Stimulated activated memory B cell treated with anti-CD40 and anti-IgM and Interleukin-4, amounts not matched to agents 10 μg/mL and 1 μg/mL and 100 μg/mL, for 72 hours (primary cell): ENCODE measurements around the gene TOR2A.
A peak's percentile ranks its signal among the peaks of the same experiment; 100 is the strongest.

ENCODE experiments used
- ATAC-seq: fragments of 150-1000 bp; cut with Tn5 transposase; 2 replicates; pipeline ENCODE4 v1.10.0; 2021
- H3K27ac Mint-ChIP-seq: one replicate; pipeline ENCODE4 v1.8.0; 2022; ENCODE audit warnings: mild to moderate bottlenecking, mixed read lengths
- H3K27me3 Mint-ChIP-seq: one replicate; pipeline ENCODE4 v1.8.0; 2022; ENCODE audit warnings: mixed read lengths
- H3K36me3 Mint-ChIP-seq: one replicate; pipeline ENCODE4 v1.8.0; 2022; ENCODE audit warnings: mixed read lengths
- H3K4me1 Mint-ChIP-seq: one replicate; pipeline ENCODE4 v1.8.0; 2022; ENCODE audit warnings: mixed read lengths
- H3K4me3 Mint-ChIP-seq: one replicate; pipeline ENCODE4 v1.8.0; 2022; ENCODE audit warnings: mild to moderate bottlenecking, moderate library complexity, mixed read lengths
- H3K9me3 Mint-ChIP-seq: one replicate; pipeline ENCODE4 v1.8.0; 2022; ENCODE audit warnings: mixed read lengths

Gene TOR2A

DNA sequence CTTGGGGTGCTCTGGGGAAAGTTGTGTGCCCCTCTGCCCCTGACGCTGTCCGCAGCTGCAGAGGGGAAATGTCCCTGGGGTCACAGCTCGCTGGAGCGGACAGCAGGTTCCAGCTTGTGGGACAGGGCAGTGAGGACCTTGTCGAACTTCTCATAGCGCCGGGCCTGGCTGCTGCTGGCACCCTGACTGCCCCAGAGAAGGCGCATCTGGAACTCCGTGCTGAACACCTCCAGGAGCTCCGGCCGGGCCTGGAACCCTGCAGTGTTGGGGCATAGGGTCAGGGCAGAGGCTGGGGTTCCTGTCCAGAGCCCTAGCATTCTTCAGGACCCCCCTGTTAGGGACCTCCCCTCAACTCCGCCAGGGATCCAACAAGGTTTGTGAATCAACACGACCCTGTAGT is 3.6 kb upstream of the TOR2A start:
- no peak overlapping the region for H3K4me3 Mint-ChIP-seq
- H3K36me3 Mint-ChIP-seq = peaks cover 33% of the 10 kb centered on the region
- no peak for ATAC-seq
- no peaks in the 10 kb centered on the region for H3K9me3 Mint-ChIP-seq
- no peak overlapping the region for H3K27ac Mint-ChIP-seq
- H3K4me1 Mint-ChIP-seq = peaks cover 8% of the 10 kb centered on the region
- H3K27me3 Mint-ChIP-seq = no peaks in the 10 kb centered on the region

DNA sequence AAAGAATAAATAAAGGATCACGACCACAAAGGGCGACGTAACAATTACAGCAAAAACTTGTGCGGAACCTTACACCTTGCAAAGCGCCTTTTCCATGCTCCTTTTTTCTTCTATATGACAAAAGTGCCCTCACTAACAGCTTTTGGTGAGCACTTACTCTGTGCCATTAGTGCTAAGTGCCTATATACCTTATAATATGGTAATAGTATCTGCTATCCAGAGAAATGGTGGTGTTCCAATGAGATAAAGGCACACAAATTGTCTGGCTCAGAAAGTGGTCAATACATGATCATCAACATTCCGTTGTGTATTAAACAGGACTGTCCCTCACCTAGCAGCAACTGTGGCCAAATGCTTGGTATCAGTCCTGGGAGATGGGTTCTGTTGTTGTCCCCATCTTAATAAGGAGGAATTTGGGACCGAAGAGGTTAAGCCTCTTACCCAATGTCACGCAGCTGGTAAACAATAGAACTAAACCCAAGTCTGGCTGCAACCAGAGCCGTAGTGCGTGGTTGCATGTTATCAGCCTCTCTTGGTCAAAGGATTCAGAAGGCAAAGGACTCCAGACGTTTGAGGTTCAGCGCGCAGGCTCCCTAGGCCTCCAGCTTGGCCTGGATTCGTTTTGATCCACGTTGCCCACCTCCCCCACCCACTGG is 564 bp upstream of the TOR2A start:
- Mint-ChIP-seq H3K36me3 (peaks cover 27% of the 10 kb centered on the region), H3K27ac (peak overlapping the region; percentile 20), H3K4me3 (peak overlapping the region; percentile 77), H3K9me3 (no peaks in the 10 kb centered on the region), H3K4me1 (peaks cover 11% of the 10 kb centered on the region), H3K27me3 (no peaks in the 10 kb centered on the region)
- ATAC-seq = no peak

DNA sequence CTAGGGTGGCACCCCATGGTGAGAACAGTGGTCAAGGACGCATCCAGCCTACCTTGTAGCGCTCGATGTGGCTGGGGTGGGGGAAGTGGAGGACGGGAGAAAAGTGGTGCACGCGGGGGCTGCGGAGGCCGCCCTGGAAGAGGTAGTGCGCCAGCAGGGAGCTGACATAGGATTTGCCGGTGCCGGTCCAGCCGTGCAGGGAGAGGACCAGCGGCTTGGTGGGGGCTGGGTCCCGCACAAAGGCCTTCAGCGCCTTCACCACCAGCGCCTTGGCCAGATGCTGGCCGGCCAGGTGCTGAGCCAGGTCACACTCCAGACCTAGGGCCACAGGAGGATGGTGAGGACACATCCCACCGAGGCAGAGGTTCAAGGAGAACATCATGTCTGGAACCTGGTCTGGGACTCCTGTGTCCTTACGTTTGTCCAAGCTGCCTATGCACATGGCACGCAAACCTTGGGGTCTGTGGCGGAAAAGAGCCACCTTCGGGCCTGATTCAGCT is 797 bp downstream of the TOR2A start:
- peaks cover 23% of the 10 kb centered on the region for H3K36me3 Mint-ChIP-seq
- peak overlapping the region; percentile 77 for H3K4me3 Mint-ChIP-seq
- peak overlapping the region; percentile 20 for H3K27ac Mint-ChIP-seq
- no peak for ATAC-seq
- no peaks in the 10 kb centered on the region for H3K27me3 Mint-ChIP-seq
- H3K4me1 Mint-ChIP-seq = peaks cover 11% of the 10 kb centered on the region
- H3K9me3 Mint-ChIP-seq = no peaks in the 10 kb centered on the region

DNA sequence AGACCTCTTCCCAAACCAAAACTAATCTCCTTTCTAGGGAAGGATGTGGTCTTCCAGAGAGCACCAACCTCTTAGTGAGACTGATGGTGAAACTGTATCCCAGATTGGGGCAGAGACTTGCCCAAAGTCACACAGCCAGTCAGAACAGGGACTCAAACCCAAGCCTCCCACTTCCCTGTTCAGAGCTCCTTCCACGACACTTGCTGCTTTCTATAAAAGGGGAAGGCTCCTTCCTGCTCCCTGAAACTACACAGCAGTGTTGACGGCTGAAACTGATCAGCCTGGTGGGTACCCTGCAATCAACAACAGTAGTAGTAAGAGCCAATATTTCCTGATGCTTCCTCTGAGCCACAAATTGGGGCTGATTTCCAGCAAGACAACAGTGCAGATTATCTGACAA is 1.5 kb downstream of the TOR2A start:
- H3K36me3 Mint-ChIP-seq = peaks cover 17% of the 10 kb centered on the region
- H3K9me3 Mint-ChIP-seq = no peaks in the 10 kb centered on the region
- H3K27ac Mint-ChIP-seq = peak overlapping the region; percentile 20
- no peak for ATAC-seq
- H3K4me1 Mint-ChIP-seq = peaks cover 11% of the 10 kb centered on the region
- peak overlapping the region; percentile 63 for H3K4me3 Mint-ChIP-seq
- no peaks in the 10 kb centered on the region for H3K27me3 Mint-ChIP-seq

DNA sequence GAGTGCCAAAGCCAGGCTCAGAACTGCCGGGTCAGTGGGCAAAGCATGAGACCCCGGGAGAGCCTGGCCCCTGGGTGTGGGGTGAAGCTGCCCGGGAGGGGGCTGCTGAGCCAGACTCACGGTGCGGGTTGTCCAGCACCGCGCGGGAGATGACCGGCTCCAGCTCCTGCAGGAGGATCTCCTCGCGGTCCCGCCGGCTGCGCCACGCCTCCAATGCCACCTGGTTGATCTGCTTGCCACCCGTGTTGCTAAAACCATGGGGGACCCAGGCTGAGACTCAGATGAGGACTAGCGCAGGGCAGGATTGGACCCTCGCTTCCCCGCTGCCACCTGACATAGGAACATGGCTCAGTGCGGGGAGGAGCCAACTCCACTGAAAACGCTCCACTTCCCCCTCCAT is 2.6 kb downstream of the TOR2A start:
- no peak for ATAC-seq
- Mint-ChIP-seq H3K9me3 (no peaks in the 10 kb centered on the region), H3K27me3 (no peaks in the 10 kb centered on the region), H3K27ac (no peak overlapping the region), H3K4me1 (peaks cover 11% of the 10 kb centered on the region), H3K4me3 (no peak overlapping the region), H3K36me3 (peaks cover 8% of the 10 kb centered on the region)

DNA sequence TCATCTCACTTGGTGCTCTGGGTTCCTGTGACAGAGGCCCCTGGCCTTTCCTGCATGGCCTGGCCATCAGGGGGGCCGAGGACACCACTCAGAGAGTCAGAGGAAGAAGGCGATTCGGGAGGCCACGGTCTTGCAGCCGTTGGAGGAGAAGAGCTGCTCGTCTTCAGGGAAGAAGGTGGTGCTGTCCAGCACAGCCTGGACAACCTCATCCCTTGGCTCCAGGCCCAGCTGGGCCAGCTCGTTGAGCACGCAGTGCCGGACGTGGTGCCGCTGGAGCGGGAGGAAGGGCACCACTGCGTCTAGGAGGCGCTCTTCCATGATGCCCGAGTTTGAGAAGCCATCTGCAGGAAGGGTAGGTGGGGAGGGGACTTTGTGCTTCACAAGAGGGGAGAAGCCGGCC is 3.2 kb downstream of the TOR2A start:
- no peaks in the 10 kb centered on the region for H3K27me3 Mint-ChIP-seq
- H3K4me3 Mint-ChIP-seq = no peak overlapping the region
- peaks cover 8% of the 10 kb centered on the region for H3K36me3 Mint-ChIP-seq
- no peaks in the 10 kb centered on the region for H3K9me3 Mint-ChIP-seq
- peaks cover 11% of the 10 kb centered on the region for H3K4me1 Mint-ChIP-seq
- no peak for ATAC-seq
- H3K27ac Mint-ChIP-seq = no peak overlapping the region

DNA sequence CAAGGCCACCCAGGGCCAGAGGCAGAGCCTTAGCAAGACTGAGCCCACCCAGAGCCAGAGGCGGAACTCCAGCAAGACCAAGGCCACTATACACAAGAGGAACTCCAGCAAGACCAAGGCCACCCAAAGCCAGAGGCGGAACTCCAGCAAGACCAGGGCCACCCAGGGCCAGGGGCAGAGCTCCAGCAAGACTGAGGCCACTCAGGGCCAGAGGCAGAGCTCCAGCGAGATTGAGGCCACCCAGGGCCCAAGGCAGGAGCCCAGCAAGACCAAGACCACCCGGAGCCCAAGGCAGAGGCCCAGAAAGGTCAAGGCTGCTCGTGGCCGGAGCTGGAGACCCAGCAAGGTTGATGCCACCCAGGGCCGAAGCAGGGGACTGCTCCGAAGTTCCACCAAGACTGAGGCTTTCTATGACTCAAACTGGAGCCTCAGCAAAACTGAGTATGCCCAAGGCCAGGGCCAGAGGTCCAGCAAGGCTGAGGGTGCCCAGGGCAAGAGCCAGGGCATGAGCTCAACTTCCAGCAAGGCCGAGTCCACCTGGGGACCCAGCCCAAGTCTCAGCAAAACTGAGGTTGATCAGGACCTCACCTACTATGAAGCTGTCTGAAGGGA is 4.2 kb downstream of the TOR2A start:
- H3K27ac Mint-ChIP-seq = no peak overlapping the region
- no peak for ATAC-seq
- H3K27me3 Mint-ChIP-seq = no peaks in the 10 kb centered on the region
- no peak overlapping the region for H3K4me3 Mint-ChIP-seq
- H3K9me3 Mint-ChIP-seq = no peaks in the 10 kb centered on the region
- peaks cover 11% of the 10 kb centered on the region for H3K4me1 Mint-ChIP-seq
- H3K36me3 Mint-ChIP-seq = peaks cover 8% of the 10 kb centered on the region

DNA sequence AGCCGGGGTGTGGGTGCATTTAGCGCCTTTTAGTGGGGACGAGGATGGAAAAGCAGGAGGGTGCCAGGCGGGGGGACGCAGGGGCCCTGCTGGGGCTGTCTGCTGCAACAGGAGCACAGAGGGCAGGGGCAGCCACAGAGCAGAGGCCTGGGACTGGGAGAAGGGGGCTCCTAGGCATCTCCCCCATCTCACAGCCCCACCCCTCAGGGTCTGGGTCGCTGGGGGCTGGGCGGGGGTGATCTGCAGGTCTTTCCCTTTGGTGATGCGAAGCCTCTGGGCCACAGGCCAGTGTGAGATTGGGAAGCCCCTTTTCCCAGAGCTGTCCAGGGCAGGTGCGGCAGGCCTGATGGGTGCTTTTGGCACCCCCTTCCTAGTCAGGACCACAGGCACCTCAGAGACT is 4.8 kb downstream of the TOR2A start:
- peaks cover 8% of the 10 kb centered on the region for H3K36me3 Mint-ChIP-seq
- no peak for ATAC-seq

DNA sequence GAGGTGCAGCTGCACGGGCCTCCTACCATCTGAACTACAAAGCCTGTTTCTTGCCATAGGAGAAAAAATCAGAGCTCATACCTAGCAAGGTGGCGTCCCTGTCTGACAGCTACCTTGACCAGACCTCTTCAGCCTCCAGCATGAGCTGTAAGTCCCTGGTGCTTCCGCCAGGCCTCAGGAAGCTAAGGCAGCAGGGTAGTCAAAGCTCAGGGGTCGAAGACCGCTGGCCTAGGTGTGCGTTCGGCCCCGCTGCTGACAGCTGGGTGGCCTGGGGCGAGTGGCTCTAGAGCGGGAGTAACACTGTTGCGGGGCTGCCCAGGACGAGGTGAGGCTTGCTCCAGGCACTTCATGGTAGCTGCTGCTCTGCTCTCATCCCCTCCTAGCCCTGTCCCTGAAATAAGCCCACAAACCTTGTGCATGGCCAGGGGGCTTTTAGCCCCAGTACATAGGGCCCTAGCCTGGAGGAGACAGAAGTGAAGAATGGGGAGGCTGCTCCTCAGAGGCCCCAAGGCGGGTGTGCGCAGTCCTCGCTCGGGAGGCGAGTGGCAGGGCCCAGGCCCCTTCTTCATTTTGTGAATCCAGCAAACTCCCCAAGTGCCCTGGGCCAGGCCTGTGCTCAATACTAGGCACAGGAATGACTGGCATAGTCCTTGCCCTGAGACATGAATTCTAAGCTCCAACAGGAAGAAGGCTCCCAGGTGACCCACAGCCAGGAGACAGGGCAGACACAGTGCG is 5.4 kb downstream of the TOR2A start:
- H3K4me1 Mint-ChIP-seq = peaks cover 11% of the 10 kb centered on the region
- H3K36me3 Mint-ChIP-seq = peaks cover 8% of the 10 kb centered on the region
- no peak overlapping the region for H3K4me3 Mint-ChIP-seq
- no peak for ATAC-seq
- H3K27ac Mint-ChIP-seq = no peak overlapping the region
- no peaks in the 10 kb centered on the region for H3K27me3 Mint-ChIP-seq
- H3K9me3 Mint-ChIP-seq = no peaks in the 10 kb centered on the region

More for the DNA sequence above, 4.8 kb downstream of the TOR2A start:
- peaks cover 11% of the 10 kb centered on the region for H3K4me1 Mint-ChIP-seq
- H3K27me3 Mint-ChIP-seq = no peaks in the 10 kb centered on the region
- no peak overlapping the region for H3K4me3 Mint-ChIP-seq
- H3K27ac Mint-ChIP-seq = no peak overlapping the region
- no peaks in the 10 kb centered on the region for H3K9me3 Mint-ChIP-seq

DNA sequence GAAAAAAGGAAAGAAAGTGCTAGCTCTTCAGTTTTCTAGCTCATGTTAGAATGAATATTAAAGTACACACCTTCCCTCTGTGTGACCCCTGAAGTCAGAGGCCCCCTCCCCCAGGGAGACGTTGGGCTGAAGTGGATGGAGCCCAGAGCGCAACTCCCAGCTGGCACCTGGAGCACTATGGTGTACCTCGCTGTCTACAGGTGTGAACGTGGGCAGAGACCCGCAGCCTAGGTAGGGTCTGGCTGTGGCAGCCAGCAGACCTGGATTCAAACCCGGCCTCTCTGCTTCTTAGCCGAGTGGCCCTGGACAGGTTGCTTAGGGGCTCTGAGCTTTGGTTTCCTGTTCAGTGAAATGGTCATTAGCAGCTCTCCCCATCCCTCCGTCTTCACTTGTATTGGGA is 6.3 kb downstream of the TOR2A start:
- Mint-ChIP-seq H3K4me1 (peaks cover 4% of the 10 kb centered on the region), H3K4me3 (no peak overlapping the region), H3K27me3 (peaks cover 5% of the 10 kb centered on the region), H3K27ac (no peak overlapping the region), H3K36me3 (peaks cover 8% of the 10 kb centered on the region), H3K9me3 (no peaks in the 10 kb centered on the region)
- ATAC-seq = no peak

DNA sequence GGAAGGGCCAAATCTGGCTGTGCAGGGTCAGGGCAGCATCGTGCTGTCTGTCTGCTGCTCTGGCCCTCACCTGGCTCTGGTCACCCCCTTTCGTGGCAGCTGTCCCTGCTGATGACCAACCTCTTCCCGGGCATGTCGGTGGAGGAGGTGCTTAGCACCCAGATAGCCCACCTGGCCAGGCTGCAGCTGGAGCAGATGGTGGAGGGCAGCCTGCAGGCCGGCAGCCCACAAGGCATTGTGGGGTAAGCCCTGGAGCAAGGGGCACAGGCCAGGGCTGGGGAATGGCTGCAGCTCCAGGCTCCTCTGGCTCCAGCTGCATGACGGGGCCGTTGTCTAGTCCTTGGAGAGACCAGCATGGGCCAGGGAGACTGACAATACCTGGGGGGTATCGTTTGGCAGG is 8.2 kb downstream of the TOR2A start:
- no peak for ATAC-seq
- Mint-ChIP-seq H3K4me3 (no peak overlapping the region), H3K27ac (no peak overlapping the region)

DNA sequence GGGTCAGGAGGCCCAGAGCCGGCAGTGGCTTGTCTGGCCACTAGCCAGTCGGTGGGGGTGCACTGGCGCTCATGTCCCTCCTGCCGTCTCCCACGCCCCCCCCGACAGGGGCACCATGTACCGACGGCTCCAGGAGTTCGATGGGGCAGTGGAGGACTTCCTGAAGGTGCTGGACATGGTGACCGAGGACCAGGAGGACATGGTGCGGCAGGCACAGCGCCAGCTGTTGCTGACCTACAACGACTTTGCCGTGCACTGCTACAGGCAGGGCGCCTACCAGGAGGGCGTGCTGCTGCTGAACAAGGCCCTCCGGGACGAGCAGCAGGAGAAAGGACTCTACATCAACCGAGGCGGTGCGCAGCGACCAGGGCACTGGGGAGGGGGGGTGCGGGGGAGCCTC is 11.1 kb downstream of the TOR2A start:
- Mint-ChIP-seq H3K9me3 (no peaks in the 10 kb centered on the region), H3K36me3 (no peaks in the 10 kb centered on the region), H3K27ac (no peak overlapping the region), H3K27me3 (peaks cover 9% of the 10 kb centered on the region), H3K4me1 (no peaks in the 10 kb centered on the region), H3K4me3 (no peak overlapping the region)
- no peak for ATAC-seq

More for the DNA sequence above, 8.2 kb downstream of the TOR2A start:
- H3K9me3 Mint-ChIP-seq = no peaks in the 10 kb centered on the region
- no peaks in the 10 kb centered on the region for H3K4me1 Mint-ChIP-seq
- peaks cover 9% of the 10 kb centered on the region for H3K27me3 Mint-ChIP-seq
- peaks cover 6% of the 10 kb centered on the region for H3K36me3 Mint-ChIP-seq

DNA sequence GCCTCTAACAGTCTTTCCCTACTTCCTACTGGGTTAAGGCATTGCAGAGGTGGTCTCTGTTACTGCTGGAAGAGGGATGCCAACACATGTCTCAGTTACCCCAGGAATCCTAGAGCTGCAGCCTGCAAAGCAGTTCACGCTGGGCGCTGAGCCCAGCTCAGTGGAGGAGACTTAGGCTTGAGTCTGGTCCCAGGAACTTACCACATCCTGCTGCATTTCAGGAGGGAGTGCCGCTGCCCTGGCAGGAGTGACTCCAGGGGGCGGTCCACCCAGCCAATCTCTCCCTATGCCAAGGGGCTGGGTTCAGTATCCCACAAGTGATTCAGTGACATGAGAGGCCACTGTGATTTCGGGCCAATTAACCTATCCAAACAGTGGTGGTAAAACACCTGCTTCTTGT is 11.7 kb downstream of the TOR2A start:
- no peak overlapping the region for H3K4me3 Mint-ChIP-seq

DNA sequence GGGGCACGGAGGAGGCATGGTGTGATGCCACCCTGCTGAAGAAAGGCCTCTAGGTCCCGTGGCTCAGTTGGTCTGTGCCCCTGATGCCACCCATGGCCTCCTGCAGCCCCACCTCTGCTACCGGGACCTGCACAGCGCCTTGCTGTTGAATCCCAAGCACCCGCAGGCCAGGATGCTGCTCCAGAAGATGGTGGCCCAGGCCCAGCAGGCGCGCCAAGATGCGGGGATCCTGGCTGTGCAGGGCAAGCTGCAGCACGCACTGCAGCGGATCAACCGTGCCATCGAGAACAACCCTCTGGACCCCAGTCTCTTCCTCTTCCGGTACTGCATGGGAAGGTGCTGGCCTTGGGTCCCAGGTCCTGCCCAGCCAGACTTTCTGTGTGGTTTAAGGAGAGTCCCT is 12.1 kb downstream of the TOR2A start:
- no peaks in the 10 kb centered on the region for H3K36me3 Mint-ChIP-seq
- H3K4me3 Mint-ChIP-seq = no peak overlapping the region
- H3K27ac Mint-ChIP-seq = no peak overlapping the region
- ATAC-seq = no peak
- H3K27me3 Mint-ChIP-seq = peaks cover 9% of the 10 kb centered on the region
- H3K9me3 Mint-ChIP-seq = no peaks in the 10 kb centered on the region
- no peaks in the 10 kb centered on the region for H3K4me1 Mint-ChIP-seq

More for the DNA sequence above, 11.7 kb downstream of the TOR2A start:
- Mint-ChIP-seq H3K9me3 (no peaks in the 10 kb centered on the region), H3K4me1 (no peaks in the 10 kb centered on the region), H3K36me3 (no peaks in the 10 kb centered on the region), H3K27ac (no peak overlapping the region), H3K27me3 (peaks cover 9% of the 10 kb centered on the region)
- ATAC-seq = no peak

DNA sequence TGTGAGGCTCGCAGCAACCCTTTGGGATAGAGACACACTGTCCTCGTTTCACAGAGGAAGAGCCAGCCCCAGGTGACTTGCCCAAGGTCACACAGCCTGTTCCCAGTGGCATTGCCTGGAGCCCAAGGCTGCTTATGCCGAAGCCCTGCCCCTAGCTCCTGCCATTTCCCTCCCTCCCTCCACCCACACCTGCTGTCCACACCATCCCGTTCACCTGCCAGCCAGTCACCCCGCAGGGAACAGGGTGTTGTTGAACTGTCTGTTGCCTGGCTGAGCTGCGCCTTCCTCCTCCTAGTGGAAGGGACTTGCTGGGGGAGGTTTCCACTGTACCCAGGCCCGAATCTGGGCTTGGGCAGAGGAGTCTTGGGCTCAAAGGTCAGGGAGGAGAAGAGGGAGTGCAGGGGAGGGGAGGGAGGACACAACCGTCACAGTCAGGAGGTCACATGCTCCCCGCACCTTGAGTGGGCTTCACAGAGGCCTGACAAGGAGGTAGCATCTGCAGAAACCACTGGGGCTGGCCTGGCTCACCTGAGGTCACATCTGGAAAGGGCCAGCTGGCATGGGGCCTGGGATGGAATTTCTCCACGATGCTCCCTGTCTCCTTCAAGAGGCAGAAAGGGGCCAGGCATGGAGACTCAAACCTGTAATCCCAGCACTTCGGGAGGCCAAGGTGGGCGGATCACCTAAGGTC is 12.9 kb downstream of the TOR2A start:
- Mint-ChIP-seq H3K9me3 (no peaks in the 10 kb centered on the region), H3K4me1 (no peaks in the 10 kb centered on the region), H3K36me3 (no peaks in the 10 kb centered on the region), H3K27ac (no peak overlapping the region), H3K27me3 (peaks cover 9% of the 10 kb centered on the region), H3K4me3 (no peak overlapping the region)
- ATAC-seq = no peak
